ENCODE data around the gene BAHCC1.

BAHCC1 gene

DNA sequence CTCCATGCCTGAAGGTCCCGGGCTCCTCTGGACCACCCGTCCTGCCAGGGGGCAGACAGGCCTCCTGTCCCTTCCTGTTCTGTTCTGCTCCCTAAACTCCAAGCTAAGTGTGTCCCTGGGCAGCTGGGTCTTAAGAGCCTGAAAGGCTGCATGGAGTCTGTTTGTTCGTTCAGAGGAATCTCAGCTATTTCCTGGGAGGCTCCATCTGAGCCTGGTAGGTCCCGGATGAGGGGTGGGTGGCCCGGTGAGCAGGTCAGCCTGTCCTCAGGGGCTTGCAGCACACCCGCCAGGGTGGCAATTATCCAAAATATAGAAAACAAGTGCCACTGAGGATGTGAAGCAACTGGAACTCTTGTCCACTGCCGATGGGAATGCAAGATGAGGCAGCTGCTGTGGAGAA lies 104.8 kb downstream of the BAHCC1 start:
- DNase-seq, result no peak

DNA sequence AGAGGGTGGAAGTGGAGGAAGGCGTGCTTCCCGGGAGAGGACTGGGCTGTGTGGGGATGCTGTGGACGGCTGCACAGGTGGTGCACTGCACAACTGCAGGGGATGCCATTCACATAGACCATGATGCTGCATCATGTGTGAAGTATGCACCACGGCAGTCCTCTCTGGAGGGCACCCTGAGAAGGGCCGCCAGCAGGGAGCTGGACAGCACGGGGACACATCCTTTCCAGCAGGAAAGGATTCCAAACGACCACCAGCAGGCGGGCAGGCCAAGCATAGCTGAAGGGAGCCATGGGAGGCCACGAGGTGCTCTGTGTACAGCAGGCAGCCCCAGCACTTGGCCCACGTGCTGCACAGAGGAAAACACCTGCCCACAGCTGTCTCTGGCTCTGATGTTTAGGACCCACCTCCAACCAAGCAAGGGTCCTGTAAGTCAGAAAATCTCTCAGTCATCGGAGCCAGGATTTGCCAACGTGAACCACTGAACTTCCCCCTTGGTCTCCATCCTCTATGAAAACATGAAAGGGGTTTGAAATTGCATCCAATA lies 107.3 kb downstream of the BAHCC1 start:
- no peak for DNase-seq

DNA sequence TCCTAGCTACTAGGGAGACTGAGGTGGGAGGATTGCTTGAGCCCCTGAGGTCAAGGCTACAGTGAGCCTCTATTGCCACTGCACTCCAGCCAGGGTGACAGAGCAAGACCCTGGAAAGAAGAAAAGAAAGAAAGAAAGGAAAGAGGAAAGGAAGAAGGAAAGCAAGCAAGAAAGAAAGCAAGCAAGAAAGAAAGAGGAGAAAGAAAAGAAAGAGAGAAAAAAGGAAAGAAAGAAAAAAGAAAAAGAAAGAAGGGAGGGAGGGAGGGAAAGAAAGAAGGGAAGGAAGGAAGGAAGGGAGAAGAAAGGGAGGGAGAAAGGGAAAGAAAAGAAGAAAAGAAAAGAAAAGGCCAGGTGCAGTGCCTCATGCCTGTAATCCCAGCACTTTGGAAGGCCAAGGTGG lies 108.4 kb downstream of the BAHCC1 start:
- DNase-seq, result no peak

DNA sequence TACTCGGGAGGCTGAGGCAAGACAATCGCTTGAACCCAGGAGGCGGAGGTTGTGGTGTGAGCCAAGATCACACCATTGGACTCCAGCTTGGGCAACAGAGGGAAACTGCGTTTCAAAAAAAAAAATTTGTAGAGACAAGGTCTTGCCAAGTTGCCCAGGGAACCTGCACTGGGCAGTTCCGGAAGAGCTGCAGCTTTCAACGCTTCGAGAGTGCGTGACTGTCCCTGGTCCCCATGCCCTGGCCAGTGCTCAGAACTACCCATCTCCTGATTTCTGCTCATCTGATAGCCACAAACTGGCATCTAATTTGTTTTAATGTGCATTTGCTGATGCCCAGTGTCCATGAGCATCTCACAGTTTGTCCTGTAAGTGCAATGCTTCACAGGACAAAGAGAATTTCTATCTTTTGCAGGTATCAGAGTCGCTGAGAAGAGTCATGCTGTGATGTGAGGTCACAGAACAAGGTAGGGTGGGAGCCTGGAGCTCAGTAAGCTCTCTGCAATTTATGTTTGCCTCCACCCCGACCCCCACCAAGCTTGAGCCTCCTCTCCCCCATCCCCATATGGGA lies 113.5 kb downstream of the BAHCC1 start:
- no peak for DNase-seq

DNA sequence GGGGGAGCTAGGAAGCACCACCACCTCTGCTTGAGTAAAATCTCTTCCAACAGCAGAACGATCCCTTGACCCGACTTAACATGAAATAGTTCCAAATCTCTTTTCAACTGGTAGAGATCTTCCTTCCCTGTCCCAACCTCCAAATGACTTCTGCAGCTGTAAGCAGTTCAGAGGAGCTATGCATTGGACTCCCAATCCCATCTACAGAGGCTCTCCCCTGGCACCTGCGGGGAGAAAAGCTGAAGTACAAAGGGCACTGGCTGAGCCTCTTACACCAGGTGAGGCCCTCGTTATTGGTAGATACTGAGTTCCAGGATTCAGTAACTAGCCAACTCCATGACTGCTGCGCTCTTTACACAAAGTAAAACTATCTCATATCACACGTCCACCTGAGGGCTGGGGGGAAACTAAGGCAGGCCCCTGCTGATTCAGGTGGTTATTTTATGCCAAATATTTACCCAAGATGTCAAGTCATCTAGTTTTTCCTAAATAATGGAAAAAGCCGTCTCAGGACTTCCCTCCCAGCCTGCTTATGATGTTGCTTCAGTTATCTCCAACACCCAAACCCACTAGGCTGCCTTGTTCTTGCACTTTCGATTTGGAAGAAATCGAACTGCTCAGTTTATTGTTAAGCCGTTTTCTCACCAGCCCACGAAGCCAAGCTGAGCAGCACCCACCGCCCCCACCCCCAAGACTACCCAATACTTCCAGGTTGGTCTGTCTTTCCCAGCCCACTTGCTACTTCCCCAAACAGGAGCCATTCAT lies 114.1 kb downstream of the BAHCC1 start:
- DNase-seq, result no peak

DNA sequence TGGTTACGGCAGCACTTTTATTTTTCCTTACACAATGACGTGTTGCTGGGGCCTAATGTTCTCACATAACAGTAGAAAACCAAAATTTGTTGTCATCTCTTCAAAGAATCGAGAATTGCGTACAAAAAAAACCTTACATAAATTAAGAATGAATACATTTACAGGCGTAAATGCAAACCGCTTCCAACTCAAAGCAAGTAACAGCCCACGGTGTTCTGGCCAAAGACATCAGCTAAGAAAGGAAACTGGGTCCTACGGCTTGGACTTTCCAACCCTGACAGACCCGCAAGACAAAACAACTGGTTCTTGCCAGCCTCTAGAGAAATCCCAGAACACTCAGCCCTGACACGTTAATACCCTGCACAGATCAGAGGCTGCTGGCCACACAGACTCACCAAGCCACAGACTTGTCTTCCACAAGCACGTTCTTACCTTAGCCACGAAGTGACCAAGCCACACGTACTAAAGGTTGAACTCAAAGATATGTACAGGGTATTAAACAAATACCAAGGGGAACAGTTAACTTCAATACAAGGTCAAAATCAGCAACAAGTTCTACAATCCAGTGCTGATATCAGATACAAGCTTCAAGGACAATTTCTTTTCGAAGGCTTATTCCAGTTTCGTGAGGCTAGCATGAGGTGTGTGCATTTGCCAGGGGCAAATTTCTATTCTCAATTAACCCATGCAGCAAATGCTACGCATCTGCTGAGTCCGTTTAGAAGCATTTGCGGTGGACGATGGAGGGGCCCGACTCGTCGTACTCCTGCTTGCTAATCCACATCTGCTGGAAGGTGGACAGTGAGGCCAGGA lies 114.9 kb downstream of the BAHCC1 start:
- DNase-seq, result no peak

DNA sequence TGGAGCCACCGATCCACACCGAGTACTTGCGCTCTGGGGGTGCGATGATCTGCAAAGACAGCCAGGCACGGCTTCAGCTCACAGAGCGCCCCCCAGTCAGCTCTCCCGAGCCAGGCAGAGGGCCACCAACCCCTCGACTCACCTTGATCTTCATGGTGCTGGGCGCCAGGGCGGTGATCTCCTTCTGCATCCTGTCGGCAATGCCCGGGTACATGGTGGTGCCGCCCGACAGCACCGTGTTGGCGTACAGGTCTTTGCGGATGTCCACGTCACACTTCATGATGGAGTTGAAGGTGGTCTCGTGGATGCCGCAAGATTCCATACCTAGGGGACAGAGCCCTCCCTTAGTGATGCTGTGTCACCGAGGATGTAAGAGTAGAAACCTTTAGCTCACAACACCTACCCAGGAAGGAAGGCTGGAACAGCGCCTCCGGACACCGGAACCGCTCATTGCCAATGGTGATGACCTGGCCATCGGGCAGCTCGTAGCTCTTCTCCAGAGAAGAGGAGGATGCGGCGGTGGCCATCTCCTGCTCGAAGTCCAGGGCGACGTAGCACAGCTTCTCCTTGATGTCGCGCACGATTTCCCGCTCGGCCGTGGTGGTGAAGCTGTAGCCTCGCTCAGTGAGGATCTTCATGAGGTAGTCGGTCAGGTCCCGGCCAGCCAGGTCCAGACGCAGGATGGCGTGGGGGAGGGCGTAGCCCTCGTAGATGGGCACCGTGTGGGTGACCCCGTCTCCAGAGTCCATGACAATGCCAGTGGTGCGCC lies 115.7 kb downstream of the BAHCC1 start:
- peak; percentile 53 for DNase-seq

DNA sequence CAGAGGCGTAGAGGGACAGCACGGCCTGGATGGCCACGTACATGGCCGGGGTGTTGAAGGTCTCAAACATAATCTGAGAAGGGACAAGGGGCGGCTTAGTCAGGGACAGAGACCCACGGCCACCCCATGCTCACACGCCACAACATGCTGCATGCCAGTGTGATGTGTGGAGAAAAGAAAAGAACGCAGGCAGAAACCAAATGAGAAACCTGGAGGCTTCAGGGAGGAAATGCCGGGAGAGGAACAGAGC lies 116.2 kb downstream of the BAHCC1 start:
- no peak for DNase-seq

DNA sequence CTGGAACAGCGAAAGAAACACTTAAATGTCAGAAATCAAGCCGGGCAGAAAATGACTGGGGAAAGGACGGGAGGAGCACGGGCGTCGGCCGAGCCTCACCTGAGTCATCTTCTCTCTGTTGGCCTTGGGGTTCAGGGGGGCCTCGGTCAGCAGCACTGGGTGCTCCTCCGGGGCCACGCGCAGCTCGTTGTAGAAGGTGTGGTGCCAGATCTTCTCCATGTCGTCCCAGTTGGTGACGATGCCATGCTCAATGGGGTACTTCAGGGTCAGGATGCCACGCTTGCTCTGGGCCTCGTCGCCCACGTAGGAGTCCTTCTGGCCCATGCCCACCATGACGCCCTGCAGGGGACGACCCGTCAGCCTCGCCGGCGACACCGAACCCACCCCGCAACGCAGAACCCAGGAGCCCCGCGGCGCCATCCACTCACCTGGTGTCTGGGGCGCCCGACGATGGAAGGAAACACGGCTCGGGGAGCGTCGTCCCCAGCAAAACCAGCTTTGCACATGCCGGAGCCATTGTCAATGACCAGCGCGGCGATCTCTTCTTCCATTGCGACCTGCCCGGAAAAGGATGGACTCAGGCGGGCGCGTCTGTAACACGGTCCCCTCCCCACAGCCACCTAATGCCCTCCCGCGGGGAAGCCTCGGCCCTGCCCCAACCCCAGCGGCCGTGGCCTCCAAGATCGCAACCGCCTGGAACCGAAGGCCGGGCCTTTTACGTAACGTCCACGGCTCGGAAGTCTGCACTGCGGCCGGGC lies 116.7 kb downstream of the BAHCC1 start:
- no peak for DNase-seq

DNA sequence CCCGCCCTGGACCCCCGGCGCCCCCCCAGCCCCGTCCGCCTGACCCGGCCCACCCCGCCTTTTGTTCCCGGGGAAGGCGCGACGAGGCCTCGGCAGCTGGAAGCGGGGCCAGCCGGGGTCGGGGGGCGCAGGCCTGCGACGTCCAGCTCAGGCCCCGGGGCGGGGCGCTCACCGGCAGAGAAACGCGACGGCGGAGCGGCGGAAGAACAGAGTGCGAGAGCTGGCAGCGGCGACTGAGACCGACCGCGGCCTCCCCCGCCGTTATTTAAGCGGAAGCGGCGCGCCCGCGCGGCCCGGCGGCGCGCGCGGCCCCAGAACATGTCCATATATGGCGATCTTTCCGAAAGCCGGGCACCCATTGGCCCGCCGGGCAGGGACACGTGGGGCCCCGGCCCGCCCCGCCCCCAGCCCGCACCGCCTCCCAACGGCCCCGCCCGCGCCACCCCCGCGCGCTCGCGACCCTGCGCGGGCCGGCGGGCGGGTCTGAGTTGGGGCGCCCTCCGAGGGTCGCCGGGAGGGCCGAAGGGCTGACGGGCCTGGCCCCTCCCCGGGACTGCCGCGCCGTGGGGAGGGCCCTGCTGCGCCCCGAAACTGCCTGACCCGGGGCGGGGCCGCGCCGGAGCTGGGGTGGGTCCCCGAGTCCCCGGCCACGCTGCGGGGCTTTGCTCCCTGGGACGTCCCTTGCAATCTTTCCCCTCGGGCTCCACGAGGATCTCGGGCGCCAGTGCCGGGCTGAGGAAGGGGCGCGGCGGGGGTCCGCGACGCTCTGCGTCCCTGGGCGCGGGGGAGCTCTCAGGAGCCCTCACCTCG lies 117.5 kb downstream of the BAHCC1 start, which contains the start of gene ACTG1:
TSS of gene ACTG1 (minus strand) at position 238 of the 810 bp plus-strand sequence. CDS start 445 bp downstream, outside the sequence.
- DNase-seq, result peak; percentile 91

DNA sequence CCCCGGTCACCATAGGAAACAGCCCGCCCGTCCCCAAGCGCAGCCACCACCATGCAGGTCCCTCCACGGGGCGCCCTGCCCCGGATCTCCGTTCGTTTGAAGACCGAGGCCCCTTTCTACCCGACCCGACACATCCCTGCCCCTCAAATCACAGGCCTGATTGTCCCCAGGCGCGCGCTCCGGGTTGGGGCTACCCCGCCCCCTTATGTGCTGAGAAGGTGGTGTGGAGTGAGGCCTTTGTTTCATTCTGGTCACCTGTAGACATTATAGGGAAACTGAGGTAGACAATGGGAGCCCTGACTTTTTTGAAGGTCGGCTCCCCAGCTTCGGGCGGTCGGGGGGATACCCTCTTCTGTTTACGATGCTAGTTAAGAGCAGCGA lies 118.1 kb downstream of the BAHCC1 start:
- peak; percentile 67 for DNase-seq

DNA sequence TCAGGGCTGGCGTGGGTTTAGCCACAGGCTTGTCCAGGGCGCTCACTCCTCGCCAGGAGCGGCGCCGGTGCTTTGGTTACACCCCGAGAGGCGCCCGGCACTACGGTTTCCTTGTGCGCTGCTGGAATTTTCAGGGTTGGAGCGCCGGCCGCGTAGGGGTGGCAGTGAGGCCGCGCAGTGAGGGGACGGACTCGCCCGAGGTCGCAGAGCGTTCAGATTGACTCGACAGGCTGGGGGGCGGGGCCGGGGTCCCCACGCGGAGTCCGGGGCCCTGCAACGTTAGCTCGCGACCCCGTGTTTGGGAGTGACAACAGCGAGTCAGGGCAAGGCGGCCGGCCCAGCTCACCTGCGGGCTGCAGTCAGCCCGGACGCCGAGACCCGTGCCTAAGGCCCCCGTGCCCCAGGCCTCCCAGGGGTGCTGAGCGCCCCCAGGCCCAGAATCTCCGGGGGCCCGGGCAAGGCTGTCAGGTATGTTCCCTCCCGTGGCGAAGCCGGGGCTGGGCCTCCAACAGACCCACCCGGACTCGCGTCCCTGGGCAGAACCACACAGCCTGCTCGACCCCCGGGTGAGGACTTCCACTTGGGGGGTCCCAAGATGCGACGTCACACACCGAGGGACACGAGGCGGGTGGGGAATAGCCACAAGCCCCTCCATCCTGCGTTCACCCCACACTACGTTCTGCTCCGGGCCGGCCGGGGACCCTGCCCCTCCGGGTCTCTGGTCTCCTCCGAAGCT lies 118.7 kb downstream of the BAHCC1 start:
- DNase-seq, result peak; percentile 55

DNA sequence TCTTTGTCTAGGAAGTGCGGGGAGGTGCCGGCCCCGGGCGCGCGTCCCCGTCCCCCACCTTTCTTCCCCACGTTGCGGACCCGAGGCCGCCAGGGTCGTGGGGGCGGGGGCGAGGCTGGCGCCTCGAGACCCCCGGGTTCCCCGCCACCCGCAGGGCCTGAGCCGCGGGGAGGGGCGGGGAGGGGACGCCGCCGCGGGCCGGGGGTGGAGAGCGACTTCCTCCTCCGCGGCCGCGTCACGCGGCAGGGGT lies 119.2 kb downstream of the BAHCC1 start:
- DNase-seq, result no peak

DNA sequence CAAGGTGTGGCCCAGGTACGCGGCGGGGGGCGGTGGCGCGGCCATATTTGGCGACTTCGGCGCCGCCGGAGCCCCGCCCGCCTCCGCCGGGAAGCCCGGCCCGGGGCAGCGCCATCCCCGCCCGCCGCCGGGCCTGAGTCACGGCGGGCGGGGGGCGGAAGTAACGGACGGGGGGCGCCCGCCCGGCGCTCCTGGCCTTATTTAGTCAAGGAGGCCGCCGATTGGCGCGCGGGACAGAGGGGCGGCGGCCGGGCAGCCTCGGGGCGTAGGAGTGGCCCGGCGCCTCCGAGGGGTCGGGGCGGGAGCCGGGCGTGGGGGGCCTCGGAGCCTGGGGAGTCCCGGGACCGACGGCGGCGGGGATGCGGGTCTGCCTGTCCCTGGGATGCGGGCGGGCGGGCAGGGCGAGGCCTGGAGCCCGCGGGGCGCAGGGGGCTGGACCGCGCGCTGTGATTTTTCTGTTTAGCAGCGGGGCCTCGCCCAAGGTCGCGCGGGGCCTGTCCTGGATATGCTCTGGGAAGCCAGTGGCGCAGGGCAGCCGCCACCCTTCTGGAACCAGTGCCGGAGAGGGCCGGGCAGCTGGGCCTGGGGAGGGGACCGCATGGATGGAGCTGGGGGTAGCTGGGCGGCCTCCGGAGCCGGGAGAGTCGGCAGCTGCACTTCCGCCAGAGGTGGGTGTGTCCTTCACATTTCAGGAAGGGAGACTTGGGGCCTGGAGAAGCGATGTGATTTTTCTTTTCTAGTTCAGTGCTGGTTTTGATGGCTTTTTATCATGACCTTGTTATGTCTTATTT lies 119.7 kb downstream of the BAHCC1 start:
- peak; percentile 73 for DNase-seq

DNA sequence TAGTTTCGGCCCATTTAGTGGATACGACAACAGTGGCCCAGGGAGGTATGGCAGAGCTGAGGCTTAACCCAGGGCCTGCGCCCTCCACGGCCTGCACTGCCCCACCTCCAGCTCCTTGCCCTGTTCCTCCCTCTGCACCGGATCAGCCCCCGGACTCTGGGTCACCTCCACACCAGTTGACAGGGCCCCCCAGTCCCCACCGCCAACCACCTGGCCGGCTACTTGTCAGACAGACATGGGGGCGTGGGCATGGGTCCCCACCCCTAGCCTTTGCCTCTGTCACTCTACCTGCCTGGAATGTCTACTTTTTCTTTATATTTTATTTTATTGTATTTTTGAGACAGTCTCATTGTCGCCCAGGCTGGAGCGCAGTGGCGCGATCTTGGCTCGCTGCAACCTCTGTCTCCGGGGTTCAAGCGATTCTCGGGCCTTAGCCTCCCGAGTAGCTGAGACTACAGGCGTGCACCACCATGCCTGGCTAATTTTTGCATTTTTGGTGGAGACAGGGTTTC lies 120.3 kb downstream of the BAHCC1 start:
- no peak for DNase-seq

Measured in activated CD4-positive, CD25-positive, alpha-beta regulatory T cell treated with anti-CD3 and anti-CD28 coated beads, Interleukin-2, amount 50 U/mL, for 72 hours (primary cell).